NCI-H774 (cell line): ENCODE results near the gene ADAM12.
"Not testable (repeated sequence)": the region's sequence is repeated elsewhere in the genome, so short reads cannot be mapped to it uniquely, and the experiment has no call there.

ENCODE experiments used
- DNase-seq: peaks from one replicate; lab custom pipeline; 2025; lab: John Stamatoyannopoulos, UW

ADAM12 gene

GRCh38 chr10:126405239-126405775, 17.0 kb upstream of the ADAM12 start:
- no peak for DNase-seq

- no peak for DNase-seq
These were observed 14.7 kb upstream of the ADAM12 start for GRCh38 chr10:126402721-126403695.

- no peak for DNase-seq
These were observed 12.4 kb upstream of the ADAM12 start for GRCh38 chr10:126400641-126401040.

- no peak for DNase-seq
These were observed 10.6 kb upstream of the ADAM12 start for GRCh38 chr10:126398924-126399323.

GRCh38 chr10:126398383-126398743, 10.1 kb upstream of the ADAM12 start:
- DNase-seq, result no peak

- DNase-seq, result no peak
These were observed 9.5 kb upstream of the ADAM12 start for GRCh38 chr10:126397640-126398382.

GRCh38 chr10:126397156-126397555, 8.9 kb upstream of the ADAM12 start:
- no peak for DNase-seq

- DNase-seq, result no peak
These were observed 6.7 kb upstream of the ADAM12 start for GRCh38 chr10:126394948-126395347.

GRCh38 chr10:126393076-126393475, 4.8 kb upstream of the ADAM12 start:
- DNase-seq, result no peak

GRCh38 chr10:126392469-126392868, 4.2 kb upstream of the ADAM12 start:
- DNase-seq, result no peak

- no peak for DNase-seq
These were observed 3.8 kb upstream of the ADAM12 start for GRCh38 chr10:126392068-126392467.

GRCh38 chr10:126391192-126391885, 3.1 kb upstream of the ADAM12 start:
- no peak for DNase-seq

- no peak for DNase-seq
These were observed 2.0 kb upstream of the ADAM12 start for GRCh38 chr10:126390324-126390723.

- peak; percentile 16 for DNase-seq
These were observed 996 bp downstream of the ADAM12 start for GRCh38 chr10:126387041-126387921.

GRCh38 chr10:126384269-126384873, 3.9 kb downstream of the ADAM12 start:
- DNase-seq, result no peak

- DNase-seq, result no peak
These were observed 7.8 kb downstream of the ADAM12 start for GRCh38 chr10:126380352-126381076.

- not testable (repeated sequence) for DNase-seq
These were observed 9.1 kb downstream of the ADAM12 start for GRCh38 chr10:126379166-126379565.

GRCh38 chr10:126376956-126377355, 11.3 kb downstream of the ADAM12 start:
- no peak for DNase-seq

GRCh38 chr10:126375926-126376554, 12.2 kb downstream of the ADAM12 start:
- no peak for DNase-seq

GRCh38 chr10:126375299-126375698, 13.0 kb downstream of the ADAM12 start:
- DNase-seq, result no peak
